MM.1S (cell line): ENCODE results near the gene SUGT1.
"Not testable (repeated sequence)": the region's sequence is repeated elsewhere in the genome, so short reads cannot be mapped to it uniquely, and the experiment has no call there.

Source experiments
- DNase-seq: peaks from one replicate; pipeline ENCODE4 v3.0.0-alpha.2; 2015
- H2AFZ ChIP-seq: fragments of 300-600 bp; sonication (generic); 2 replicates; pipeline ENCODE4 v1.6.0; 2016; ENCODE audit warnings: antibody characterized with exemption, low read length
- H3F3A ChIP-seq: fragments of 300-600 bp; sonication (generic); 2 replicates; pipeline ENCODE4 v1.6.1; 2016; ENCODE audit warnings: mild to moderate bottlenecking, antibody characterized with exemption, low read length, moderate library complexity, mixed read lengths; ENCODE audit not compliant: insufficient read depth
- H3K27ac ChIP-seq: fragments of 300-600 bp; sonication (generic); 2 replicates; pipeline ENCODE4 v1.5.1; 2016; ENCODE audit warnings: mild to moderate bottlenecking, low read length
- H3K27me3 ChIP-seq: fragments of 300-600 bp; sonication (generic); replicated peaks from 2 replicates; pipeline ENCODE4 v1.6.0; 2016; ENCODE audit warnings: low read length; ENCODE audit not compliant: insufficient read depth
- H3K36me3 ChIP-seq: fragments of 300-600 bp; sonication (generic); replicated peaks from 2 replicates; pipeline ENCODE4 v1.6.1; 2016; ENCODE audit warnings: mild to moderate bottlenecking, low read length, mixed read lengths; ENCODE audit not compliant: insufficient read depth
- H3K4me1 ChIP-seq: fragments of 300-600 bp; sonication (generic); 2 replicates; pipeline ENCODE4 v1.6.1; 2016; ENCODE audit warnings: low read length, mixed read lengths
- H3K4me2 ChIP-seq: fragments of 300-600 bp; sonication (generic); 2 replicates; pipeline ENCODE4 v1.6.0; 2016; ENCODE audit warnings: low read depth, low read length
- H3K4me3 ChIP-seq: fragments of 300-600 bp; sonication (generic); 2 replicates; pipeline ENCODE4 v1.5.1; 2016; ENCODE audit warnings: low read length, mixed read lengths
- H3K79me2 ChIP-seq: fragments of 300-600 bp; sonication (generic); 2 replicates; pipeline ENCODE4 v1.6.1; 2016; ENCODE audit warnings: mixed run types, low read length, mixed read lengths
- H3K9ac ChIP-seq: fragments of 300-600 bp; sonication (generic); 2 replicates; pipeline ENCODE4 v1.6.1; 2016; ENCODE audit warnings: low read length, mixed read lengths
- H3K9me2 ChIP-seq: fragments of 300-600 bp; sonication (generic); replicated peaks from 2 replicates; pipeline ENCODE4 v1.6.1; 2016; ENCODE audit warnings: mild to moderate bottlenecking, low read length, mixed read lengths; ENCODE audit not compliant: insufficient read depth
- H3K9me3 ChIP-seq: fragments of 300-600 bp; sonication (generic); replicated peaks from 2 replicates; pipeline ENCODE4 v1.6.1; 2016; ENCODE audit warnings: mild to moderate bottlenecking, low read length, mixed read lengths; ENCODE audit not compliant: insufficient read depth
- H4K20me1 ChIP-seq: fragments of 300-600 bp; sonication (generic); 2 replicates; pipeline ENCODE4 v1.6.1; 2016; ENCODE audit warnings: mild to moderate bottlenecking, low read length, moderate library complexity, mixed read lengths; ENCODE audit not compliant: insufficient read depth
- CTCF ChIP-seq: fragments of 300-600 bp; sonication (generic); IDR thresholded peaks from 2 replicates; pipeline ENCODE4 v1.5.1; 2016; ENCODE audit warnings: antibody characterized with exemption, low read length, mixed read lengths
- EZH2 ChIP-seq: fragments of 300-600 bp; sonication (generic); optimal IDR thresholded peaks from 2 replicates; pipeline ENCODE3; 2017; ENCODE audit warnings: low read depth, mild to moderate bottlenecking, antibody characterized with exemption, low read length, mixed read lengths
- EZH2phosphoT487 ChIP-seq: fragments of 300-600 bp; sonication (generic); IDR thresholded peaks from 2 replicates; pipeline ENCODE4 v1.6.1; 2018; ENCODE audit warnings: antibody characterized with exemption, low read length

Gene SUGT1

GRCh38 chr13:52617070-52618060, 35.3 kb upstream of the SUGT1 start:
- peak overlapping the region; percentile 41; the same call in 1 of the 2 replicates for H3K4me2 ChIP-seq
- H2AFZ ChIP-seq = peak overlapping the region; percentile 70
- DNase-seq = peak; percentile 80
- no peaks in the 10 kb centered on the region for H3K27me3 ChIP-seq
- peaks cover 15% of the 10 kb centered on the region for H3K79me2 ChIP-seq
- H4K20me1 ChIP-seq = no peaks in the 10 kb centered on the region
- H3K27ac ChIP-seq = peak overlapping the region; percentile 30; the same call in 1 of the 2 replicates
- peak overlapping the region; percentile 83 for H3K4me3 ChIP-seq
- TF ChIP-seq CTCF (no peak), EZH2 (no peak), EZH2phosphoT487 (no peak)
- H3K9ac ChIP-seq = peak overlapping the region; percentile 68; the same call in 1 of the 2 replicates
- no peaks in the 10 kb centered on the region for H3K9me2 ChIP-seq
- no peaks in the 10 kb centered on the region for H3K36me3 ChIP-seq
- 0 out of 2 replicates have a peak, but pooled peaks cover 4% of the 10 kb centered on the region for H3F3A ChIP-seq
- H3K9me3 ChIP-seq = no peaks in the 10 kb centered on the region
- no peaks in the 10 kb centered on the region for H3K4me1 ChIP-seq

DNA sequence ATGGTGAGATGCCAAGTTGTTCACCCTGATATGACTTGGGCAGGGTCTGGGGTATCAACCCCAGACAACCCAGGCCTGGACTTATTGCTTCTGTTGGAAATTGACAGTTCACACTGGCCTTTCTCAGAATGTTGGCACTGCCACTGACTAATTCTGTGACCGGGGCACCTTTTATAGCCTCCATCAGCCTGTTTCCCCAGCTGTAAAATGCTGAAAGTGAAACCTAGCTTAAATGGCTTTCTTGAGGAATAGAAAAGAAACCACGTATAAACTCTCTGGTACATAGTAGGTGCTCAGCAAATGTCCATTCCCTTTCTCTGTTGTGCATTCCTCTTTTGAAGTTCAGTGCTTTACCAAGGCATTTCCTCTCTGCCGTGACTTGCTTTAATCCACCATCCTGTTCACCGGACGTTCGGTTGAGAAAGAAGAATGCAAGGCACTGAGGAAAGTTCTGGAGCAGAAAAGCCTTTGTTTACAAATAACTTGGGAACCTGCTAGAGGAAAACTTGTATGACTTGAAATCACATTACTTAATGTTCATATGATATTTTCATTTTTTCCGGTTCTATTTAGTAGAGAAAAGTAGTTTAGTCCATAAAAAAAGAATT, 21.4 kb upstream of the SUGT1 start:
- not testable (repeated sequence) for H2AFZ ChIP-seq, H3K9me2 ChIP-seq, H3K4me3 ChIP-seq, H3K27ac ChIP-seq, H3K9me3 ChIP-seq, H3K4me2 ChIP-seq, H3K4me1 ChIP-seq, H3K27me3 ChIP-seq, H4K20me1 ChIP-seq, H3F3A ChIP-seq, H3K9ac ChIP-seq, H3K79me2 ChIP-seq, H3K36me3 ChIP-seq
- DNase-seq = peak; percentile 21

DNA sequence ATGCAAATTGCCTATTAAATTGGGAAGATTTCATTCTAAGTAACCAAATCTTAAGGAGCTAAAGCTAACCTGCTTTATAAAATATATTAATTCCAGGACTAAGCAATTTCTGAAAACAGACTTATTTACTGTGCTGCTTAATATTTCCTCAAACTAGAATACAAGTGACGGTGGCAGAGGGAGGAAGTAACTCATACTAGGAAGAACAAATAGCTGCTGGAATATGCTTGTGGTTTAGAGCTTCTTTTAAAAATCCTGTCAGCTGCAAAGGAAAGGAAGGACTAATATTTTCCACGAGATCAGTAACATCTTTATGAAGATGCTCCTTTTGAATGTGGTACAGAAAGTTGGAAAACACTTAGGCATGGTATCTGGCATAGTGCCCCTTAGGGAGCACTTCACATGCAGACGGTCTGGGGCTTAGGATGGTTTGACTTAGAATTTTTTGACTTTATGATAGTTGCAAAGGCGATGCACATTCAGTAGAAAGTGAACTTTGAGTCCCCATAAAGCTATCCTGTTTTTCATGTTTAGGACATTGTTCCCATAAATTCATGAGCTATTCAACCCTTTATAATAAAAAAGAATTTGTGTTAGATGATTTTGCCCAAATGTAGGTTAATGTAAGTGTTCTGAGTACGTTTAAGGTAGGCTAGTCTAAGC, 13.8 kb upstream of the SUGT1 start:
- Histone ChIP-seq H2AFZ (no peak overlapping the region), H3K27ac (no peak overlapping the region), H3K36me3 (no peaks in the 10 kb centered on the region), H3K9me3 (no peaks in the 10 kb centered on the region), H3K4me1 (no peaks in the 10 kb centered on the region), H3K4me3 (no peak overlapping the region), H3K9me2 (no peaks in the 10 kb centered on the region), H3K9ac (no peak overlapping the region), H4K20me1 (no peaks in the 10 kb centered on the region), H3K79me2 (no peaks in the 10 kb centered on the region), H3K27me3 (no peaks in the 10 kb centered on the region), H3F3A (no peaks in the 10 kb centered on the region), H3K4me2 (no peak overlapping the region)
- DNase-seq = no peak
- TF ChIP-seq EZH2 = no peak
- no peak for TF ChIP-seq CTCF
- no peak for TF ChIP-seq EZH2phosphoT487
